Peyer's patch (tissue), 4 donors: ENCODE measurements around the gene SPG7.

Experiments used
- POLR2A ChIP-seq, 2 donors: fragments of 450-650 bp; IDR thresholded peaks; one replicate each; pipeline ENCODE4 v1.5.1; 2017; ENCODE audit warnings: antibody characterized with exemption in 2 of 2, mild to moderate bottlenecking in 2 of 2, moderate library complexity in 2 of 2
- TF ChIP-seq, protein P1 (sequence below), 6 experiments: fragments of 450-650 bp in 4 of 6; fragments of 200-600 bp in 2 of 6; sonication (generic) in 1 of 6; IDR thresholded peaks; one replicate each; pipeline ENCODE4 v1.5.1; 2017 to 2019; ENCODE audit warnings: antibody characterized with exemption in 6 of 6, mild to moderate bottlenecking in 3 of 6, moderate library complexity in 1 of 6

DNA sequence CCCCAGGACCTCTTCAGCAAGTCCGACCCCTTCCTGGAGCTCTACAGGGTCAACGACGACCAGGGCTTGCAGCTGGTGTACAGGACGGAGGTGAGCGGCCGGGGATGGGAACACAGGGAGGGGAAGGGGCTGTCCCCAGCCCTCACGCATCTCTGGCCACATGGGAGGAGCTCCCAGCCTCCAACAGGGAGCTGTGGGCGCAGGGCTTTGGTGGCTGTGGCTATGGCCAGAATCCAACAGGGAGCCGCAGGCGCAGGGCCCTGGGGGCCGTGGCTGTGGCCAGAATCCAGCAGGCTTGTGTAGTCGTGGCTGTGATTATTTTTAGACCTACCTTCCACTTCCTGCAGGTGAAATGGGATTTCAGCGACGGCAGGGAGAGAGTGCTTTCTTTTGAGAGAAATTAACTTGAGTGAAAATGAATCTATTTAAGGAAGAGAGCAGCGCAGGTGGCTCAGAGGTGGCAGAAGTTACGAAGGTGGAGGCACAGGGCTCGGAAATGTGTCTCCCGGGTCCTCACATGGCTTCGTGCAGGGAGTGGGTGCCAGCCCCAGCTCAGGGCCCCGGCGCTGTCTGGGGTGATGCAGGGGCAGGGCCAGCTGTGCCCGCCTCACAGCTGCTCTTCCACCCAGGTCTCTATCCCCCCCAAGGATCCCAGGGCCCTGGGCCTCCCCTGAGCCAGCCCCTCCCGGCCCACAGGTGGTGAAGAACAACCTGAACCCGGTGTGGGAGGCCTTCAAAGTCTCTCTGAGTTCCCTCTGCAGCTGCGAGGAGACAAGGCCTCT is 76.8 kb downstream of the SPG7 start:
- TF ChIP-seq, protein P1, sequence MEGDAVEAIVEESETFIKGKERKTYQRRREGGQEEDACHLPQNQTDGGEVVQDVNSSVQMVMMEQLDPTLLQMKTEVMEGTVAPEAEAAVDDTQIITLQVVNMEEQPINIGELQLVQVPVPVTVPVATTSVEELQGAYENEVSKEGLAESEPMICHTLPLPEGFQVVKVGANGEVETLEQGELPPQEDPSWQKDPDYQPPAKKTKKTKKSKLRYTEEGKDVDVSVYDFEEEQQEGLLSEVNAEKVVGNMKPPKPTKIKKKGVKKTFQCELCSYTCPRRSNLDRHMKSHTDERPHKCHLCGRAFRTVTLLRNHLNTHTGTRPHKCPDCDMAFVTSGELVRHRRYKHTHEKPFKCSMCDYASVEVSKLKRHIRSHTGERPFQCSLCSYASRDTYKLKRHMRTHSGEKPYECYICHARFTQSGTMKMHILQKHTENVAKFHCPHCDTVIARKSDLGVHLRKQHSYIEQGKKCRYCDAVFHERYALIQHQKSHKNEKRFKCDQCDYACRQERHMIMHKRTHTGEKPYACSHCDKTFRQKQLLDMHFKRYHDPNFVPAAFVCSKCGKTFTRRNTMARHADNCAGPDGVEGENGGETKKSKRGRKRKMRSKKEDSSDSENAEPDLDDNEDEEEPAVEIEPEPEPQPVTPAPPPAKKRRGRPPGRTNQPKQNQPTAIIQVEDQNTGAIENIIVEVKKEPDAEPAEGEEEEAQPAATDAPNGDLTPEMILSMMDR (IDR thresholded peaks at IDR 0.05): no peak
- no peak for TF ChIP-seq POLR2A (IDR thresholded peaks at IDR 0.05)
